BJ (cell line): ENCODE data around the gene FGF14. TPM values are rescaled to one million over a fixed set of nuclear protein-coding genes. Genes with fewer than 3 reads are reported as not detected.
"Not testable (repeated sequence)": the region's sequence is repeated elsewhere in the genome, so short reads cannot be mapped to it uniquely, and the experiment has no call there.

Experiments used
- CTCF ChIA-PET: fragments of 350-600 bp; formaldehyde crosslinking; extraction: SDS; loops from one replicate; lab custom pipeline; 2021; ENCODE audit warnings: antibody characterized with exemption, inconsistent platforms; lab: Yijun Ruan, JAX
- POLR2A ChIA-PET: fragments of 300-600 bp; sonication (Branson Sonifier 250); formaldehyde crosslinking; extraction: SDS; loops from one replicate; lab custom pipeline; 2021; ENCODE audit warnings: antibody characterized with exemption; lab: Charles Lee
- DNase-seq: peaks from one replicate; pipeline ENCODE4 v3.0.0-alpha.2; 2011; ENCODE audit warnings: low read depth
- H3K27me3 ChIP-seq: 2 replicates; pipeline ENCODE4 v1.6.0; 2011; ENCODE audit warnings: low read length; ENCODE audit not compliant: control insufficient read depth, insufficient read depth
- H3K36me3 ChIP-seq: 2 replicates; pipeline ENCODE4 v1.5.1; 2011; ENCODE audit warnings: low read length; ENCODE audit not compliant: control insufficient read depth, insufficient read depth
- H3K4me3 ChIP-seq: 2 replicates; pipeline ENCODE4 v1.5.1; 2011; ENCODE audit warnings: low read depth, mild to moderate bottlenecking, control low read depth, low read length
- CTCF ChIP-seq: IDR thresholded peaks from 2 replicates; pipeline ENCODE4 v1.5.1; 2011; ENCODE audit warnings: low read depth, mild to moderate bottlenecking, control low read depth, inconsistent platforms, low read length, moderate library complexity; ENCODE audit not compliant: insufficient read depth
- polyA plus RNA-seq: library from polyadenylated mRNA; depleted of rRNA; stranded (reverse); fragments of >200 nt; gene quantifications from 2 replicates; pipeline ENCODE4 v1.2.3, GENCODE V29; 2011

FGF14 gene
- polyA plus RNA-seq, 1 experiment = 0.01 TPM

DNA sequence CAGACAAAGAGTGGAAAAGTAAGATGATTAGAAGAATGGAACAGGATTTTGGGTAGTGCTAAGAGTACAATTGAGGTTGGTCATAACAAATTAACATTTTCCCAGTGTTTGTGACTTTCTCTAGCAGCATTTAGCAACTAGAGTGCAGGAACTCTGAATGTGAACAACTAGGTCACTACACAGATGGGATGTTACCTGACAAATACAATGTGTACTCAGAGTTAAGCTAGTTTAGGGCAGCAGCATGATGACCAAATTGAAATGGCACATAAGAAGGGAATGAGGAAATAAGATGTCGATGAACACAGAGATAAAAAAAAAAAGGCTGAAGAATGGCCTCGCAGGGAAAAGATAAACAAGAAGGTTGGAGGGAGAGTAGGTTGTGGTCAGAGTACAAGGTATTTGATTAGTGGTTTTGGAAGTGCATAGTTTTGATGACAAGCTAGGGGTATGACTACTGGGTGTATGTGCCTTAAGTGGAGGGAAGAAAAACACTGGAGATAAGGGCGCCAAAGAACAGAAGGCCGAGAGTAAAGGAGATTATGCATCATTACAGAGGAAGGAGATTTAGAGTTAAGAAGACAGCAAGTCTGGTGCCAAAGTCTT lies 381.1 kb downstream of the FGF14 start:
- ChIA-PET CTCF (no interaction called here), POLR2A (no interaction called here)
- Histone ChIP-seq H3K36me3 (no peaks in the 10 kb centered on the region), H3K27me3 (no peaks in the 10 kb centered on the region), H3K4me3 (no peak overlapping the region)
- DNase-seq = no peak
- no peak for TF ChIP-seq CTCF

GRCh38 chr13:102018716-102019115 lies 383.1 kb downstream of the FGF14 start:
- Histone ChIP-seq H3K4me3 (no peak overlapping the region), H3K36me3 (no peaks in the 10 kb centered on the region), H3K27me3 (no peaks in the 10 kb centered on the region)
- ChIA-PET CTCF (no interaction called here), POLR2A (no interaction called here)
- no peak for TF ChIP-seq CTCF
- no peak for DNase-seq

DNA sequence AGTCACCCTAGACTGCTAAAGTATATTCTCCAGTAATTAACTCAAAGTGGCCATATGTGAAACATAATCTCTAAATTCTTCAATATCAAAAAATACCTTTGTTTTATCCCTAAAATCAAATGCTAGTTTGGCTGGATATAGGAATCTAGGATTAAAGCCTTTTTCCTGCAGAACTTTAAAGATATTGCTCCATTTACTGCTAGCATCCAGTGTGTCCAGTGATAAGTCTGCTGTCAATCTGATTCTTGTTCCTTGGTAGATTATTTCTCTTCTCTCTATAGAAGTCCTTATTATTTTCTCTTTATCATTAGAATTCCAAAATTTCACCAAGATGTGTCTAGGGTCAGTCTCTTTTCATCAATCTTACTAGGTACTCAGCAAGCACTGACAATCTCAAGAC lies 384.6 kb downstream of the FGF14 start:
- no peak for TF ChIP-seq CTCF
- DNase-seq = no peak
- ChIA-PET CTCF (no interaction called here), POLR2A (no interaction called here)
- no peaks in the 10 kb centered on the region for H3K36me3 ChIP-seq
- H3K4me3 ChIP-seq = no peak overlapping the region
- no peaks in the 10 kb centered on the region for H3K27me3 ChIP-seq

DNA sequence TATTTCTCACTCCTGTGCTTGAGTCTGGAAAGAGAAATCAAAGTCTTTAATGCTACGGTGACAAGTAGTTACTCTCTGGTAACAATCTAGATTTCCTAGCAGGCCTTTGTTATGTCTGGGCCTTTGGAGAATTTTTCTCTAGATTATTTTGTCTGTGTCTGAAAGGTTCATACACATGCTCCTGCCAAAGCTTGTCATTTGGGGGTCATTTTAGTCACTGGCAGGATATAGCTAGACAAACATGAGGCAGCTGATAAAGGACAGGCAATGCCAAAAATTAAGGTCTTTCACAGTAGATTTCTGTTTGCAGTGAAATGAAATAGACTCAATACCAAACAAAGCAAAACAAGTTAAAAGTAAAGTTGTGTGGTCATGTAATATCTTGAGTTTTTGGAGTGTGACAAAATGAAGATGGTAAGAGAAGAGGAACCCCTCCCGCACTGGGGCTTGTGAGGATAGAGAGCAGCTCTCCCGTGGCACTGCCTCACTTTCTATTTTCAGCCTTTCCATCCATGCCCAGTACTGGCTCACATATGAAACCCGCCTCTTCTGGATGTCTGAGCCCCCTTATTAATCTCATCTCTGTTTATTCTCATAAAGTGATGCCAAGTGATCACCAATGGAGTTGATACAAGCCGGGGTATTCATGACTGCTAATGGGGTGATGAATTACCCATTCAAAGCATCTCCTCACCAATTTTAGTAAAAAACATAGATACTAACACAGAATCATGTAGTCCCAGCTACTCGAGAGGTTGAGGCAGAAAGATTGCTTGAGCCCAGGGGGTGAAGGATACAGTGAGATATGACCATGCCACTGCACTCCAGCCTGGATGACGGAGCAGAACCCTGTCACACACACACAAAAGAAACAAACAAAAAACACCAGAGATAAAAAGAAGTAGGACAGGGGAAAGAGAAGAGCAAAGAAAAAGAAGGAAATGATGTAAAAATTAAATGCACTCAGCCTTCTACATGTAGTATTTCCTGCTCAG lies 389.3 kb downstream of the FGF14 start:
- DNase-seq = no peak
- ChIA-PET CTCF (no interaction called here), POLR2A (no interaction called here)
- no peaks in the 10 kb centered on the region for H3K36me3 ChIP-seq
- H3K4me3 ChIP-seq = no peak overlapping the region
- TF ChIP-seq CTCF = no peak
- no peaks in the 10 kb centered on the region for H3K27me3 ChIP-seq

DNA sequence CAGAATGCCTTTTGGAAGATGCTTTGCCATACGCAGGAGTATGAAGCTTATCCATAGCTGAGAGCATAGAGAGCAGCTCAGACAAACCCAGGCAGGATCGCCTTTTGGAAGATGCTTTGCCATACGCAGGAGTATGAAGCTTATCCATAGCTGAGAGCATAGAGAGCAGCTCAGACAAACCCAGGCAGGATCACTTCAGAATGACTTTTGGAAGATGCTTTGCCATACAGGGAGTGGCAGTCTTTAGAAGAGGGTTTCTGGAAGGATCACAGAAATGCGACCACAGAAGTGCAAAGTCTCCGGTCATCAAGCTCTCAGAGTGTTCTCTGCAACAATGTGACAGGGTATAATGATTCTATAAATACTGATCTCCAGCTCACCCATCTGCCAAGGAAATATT lies 390.4 kb downstream of the FGF14 start:
- CTCF ChIA-PET, H3K36me3 ChIP-seq, H3K4me3 ChIP-seq, DNase-seq, H3K27me3 ChIP-seq, POLR2A ChIA-PET: not testable (repeated sequence)
